Endothelial cell of umbilical vein (primary cell): ENCODE results near the gene PAK6. TPM values are rescaled to one million over a fixed set of nuclear protein-coding genes. Genes with fewer than 3 reads are reported as not detected.

Experiments used
- BruUV-seq: library from RNA; stranded (reverse); fragments of 400-500 nt; replicated peaks from 2 replicates; lab custom pipeline; 2021; lab: Mats Ljungman, UMichigan
- CTCF ChIA-PET: fragments of 300-600, 350-600 bp; sonication (Branson Sonifier 250); formaldehyde crosslinking; loops from one replicate; lab custom pipeline; 2021; ENCODE audit warnings: antibody characterized with exemption, inconsistent platforms; lab: Charles Lee
- POLR2A ChIA-PET: fragments of 300-600, 350-600 bp; sonication (Branson Sonifier 250); formaldehyde crosslinking; loops from one replicate; lab custom pipeline; 2021; ENCODE audit warnings: antibody characterized with exemption, inconsistent platforms; lab: Charles Lee
- DNase-seq: peaks from one replicate; pipeline ENCODE4 v3.0.0-alpha.2; 2011; ENCODE audit warnings: low read depth, low spot score
- FAIRE-seq: peaks from 2 replicates; lab custom pipeline; 2011; peaks lifted over from hg19 to GRCh38; lab: Jason Lieb, UNC
- H2AFZ ChIP-seq: 2 replicates; pipeline ENCODE4 v1.6.0; 2012; ENCODE audit warnings: low read depth, low read length, control low read depth, inconsistent platforms
- H3K27ac ChIP-seq: 2 replicates; pipeline ENCODE4 v1.5.1; 2011; ENCODE audit warnings: low read depth, mild to moderate bottlenecking, control low read depth, low read length, moderate library complexity; ENCODE audit not compliant: insufficient read depth
- H3K27me3 ChIP-seq, 2 experiments: 2 replicates each; pipeline versions ENCODE4 v1.6.0 to v1.6.1; 2011; ENCODE audit warnings: low read length in 2 of 2, mixed read lengths in 1 of 2; ENCODE audit not compliant: control insufficient read depth in 2 of 2, insufficient read depth in 2 of 2
- H3K36me3 ChIP-seq, 2 experiments: 2 replicates in 1 of 2; 3 replicates in 1 of 2; pipeline ENCODE4 v1.5.1; 2011; ENCODE audit warnings: low read length in 2 of 2, mild to moderate bottlenecking in 1 of 2, moderate library complexity in 1 of 2; ENCODE audit not compliant: control insufficient read depth in 2 of 2, insufficient read depth in 2 of 2; ENCODE audit errors: extremely low read depth in 1 of 2
- H3K4me1 ChIP-seq: 3 replicates; pipeline ENCODE4 v1.5.1; 2011; ENCODE audit warnings: mild to moderate bottlenecking, low read length; ENCODE audit not compliant: control insufficient read depth, insufficient read depth; ENCODE audit errors: extremely low read depth
- H3K4me2 ChIP-seq: 2 replicates; pipeline ENCODE4 v1.6.1; 2011; ENCODE audit warnings: low read length, control low read depth, mixed read lengths; ENCODE audit not compliant: insufficient read depth
- H3K4me3 ChIP-seq, 3 experiments: fragments of 200-600 bp in 1 of 3; sonication (generic), shearing (Covaris generic) in 1 of 3; replicated peaks in 1 of 3; 2 replicates each; pipeline ENCODE4 v1.5.1; 2011 to 2016; ENCODE audit warnings: control low read depth in 3 of 3, low read length in 3 of 3, mild to moderate bottlenecking in 2 of 3, inconsistent platforms in 1 of 3, low read depth in 1 of 3, moderate library complexity in 1 of 3; ENCODE audit not compliant: insufficient read depth in 1 of 3
- H3K79me2 ChIP-seq: 2 replicates; pipeline ENCODE4 v1.6.0; 2012; ENCODE audit warnings: low read length, inconsistent platforms; ENCODE audit not compliant: control insufficient read depth, insufficient read depth
- H3K9ac ChIP-seq: replicated peaks from 2 replicates; pipeline ENCODE3; 2011; ENCODE audit warnings: low read length, control low read depth; ENCODE audit not compliant: insufficient read depth; ENCODE audit errors: extremely low read depth
- H3K9me1 ChIP-seq: replicated peaks from 3 replicates; pipeline ENCODE4 v1.6.0; 2011; ENCODE audit warnings: mild to moderate bottlenecking, low read length; ENCODE audit not compliant: control insufficient read depth, insufficient read depth; ENCODE audit errors: extremely low read depth
- H3K9me3 ChIP-seq: replicated peaks from 2 replicates; pipeline ENCODE4 v1.5.1; 2012; ENCODE audit warnings: low read length, inconsistent platforms; ENCODE audit not compliant: control insufficient read depth, insufficient read depth
- H4K20me1 ChIP-seq: replicated peaks from 2 replicates; pipeline ENCODE3; 2011; ENCODE audit warnings: mild to moderate bottlenecking, low read length; ENCODE audit not compliant: control insufficient read depth, insufficient read depth; ENCODE audit errors: extremely low read depth
- CTCF ChIP-seq, 2 donors: IDR thresholded peaks; 1 replicate in 1 of 2; 2 replicates in 1 of 2; pipeline ENCODE4 v1.5.1; 2011; ENCODE audit warnings: low read length in 2 of 2, mild to moderate bottlenecking in 2 of 2, moderate library complexity in 2 of 2, control low read depth in 1 of 2, inconsistent platforms in 1 of 2, low read depth in 1 of 2; ENCODE audit not compliant: insufficient read depth in 1 of 2; ENCODE audit errors: extremely low read depth in 1 of 2
- FOS ChIP-seq: IDR thresholded peaks from 2 replicates; pipeline ENCODE4 v1.6.1; 2011; ENCODE audit warnings: mild to moderate bottlenecking, low read length, moderate library complexity, borderline replicate concordance; ENCODE audit not compliant: insufficient read depth
- MAX ChIP-seq: IDR thresholded peaks from 2 replicates; pipeline ENCODE4 v1.6.1; 2011; ENCODE audit not compliant: insufficient read depth, insufficient read length
- MYC ChIP-seq: IDR thresholded peaks from one replicate; pipeline ENCODE4 v1.6.1; 2011; ENCODE audit warnings: mild to moderate bottlenecking, low read depth, low read length
- POLR2A ChIP-seq: IDR thresholded peaks from 2 replicates; pipeline ENCODE4 v1.6.1; 2012; ENCODE audit warnings: low read depth, mild to moderate bottlenecking, control low read depth, low read length
- POLR2AphosphoS5 ChIP-seq: IDR thresholded peaks from 2 replicates; pipeline ENCODE4 v1.6.1; 2012; ENCODE audit warnings: low read depth, mild to moderate bottlenecking, control low read depth, low read length, moderate library complexity; ENCODE audit not compliant: insufficient read depth
- dilution Hi-C: fragments of 300-500 bp; cut with MboI; formaldehyde crosslinking; loops from one replicate; pipeline ENCODE4 v1.15.0; 2019; ENCODE audit warnings: low sequenced_read_pairs; ENCODE audit not compliant: extremely low pct_ligation_motif_present
- intact Hi-C: fragments of 100-400 bp; cut with micrococcal nuclease; formaldehyde crosslinking; loops from one replicate; pipeline ENCODE4 v1.10.0; 2022
- polyA plus RNA-seq, 4 experiments: library from polyadenylated mRNA; depleted of rRNA in 3 of 4; stranded (reverse) in 3 of 4; unstranded in 1 of 4; fragments of >200 nt; gene quantifications; 2 replicates each; pipeline versions ENCODE4 v1.2.1 to v1.2.3, GENCODE V29; 2011 to 2012; ENCODE audit warnings: missing spikeins in 1 of 4
- total RNA-seq: library from RNA; stranded (reverse); gene quantifications from 2 replicates; pipeline ENCODE4 v1.2.3, GENCODE V29; 2021

The PAK6 gene
- total and polyA plus RNA-seq, 2 donors (not counting 3 experiments of a cell fraction or from before 2014, with no cell fraction given), result not detected

DNA sequence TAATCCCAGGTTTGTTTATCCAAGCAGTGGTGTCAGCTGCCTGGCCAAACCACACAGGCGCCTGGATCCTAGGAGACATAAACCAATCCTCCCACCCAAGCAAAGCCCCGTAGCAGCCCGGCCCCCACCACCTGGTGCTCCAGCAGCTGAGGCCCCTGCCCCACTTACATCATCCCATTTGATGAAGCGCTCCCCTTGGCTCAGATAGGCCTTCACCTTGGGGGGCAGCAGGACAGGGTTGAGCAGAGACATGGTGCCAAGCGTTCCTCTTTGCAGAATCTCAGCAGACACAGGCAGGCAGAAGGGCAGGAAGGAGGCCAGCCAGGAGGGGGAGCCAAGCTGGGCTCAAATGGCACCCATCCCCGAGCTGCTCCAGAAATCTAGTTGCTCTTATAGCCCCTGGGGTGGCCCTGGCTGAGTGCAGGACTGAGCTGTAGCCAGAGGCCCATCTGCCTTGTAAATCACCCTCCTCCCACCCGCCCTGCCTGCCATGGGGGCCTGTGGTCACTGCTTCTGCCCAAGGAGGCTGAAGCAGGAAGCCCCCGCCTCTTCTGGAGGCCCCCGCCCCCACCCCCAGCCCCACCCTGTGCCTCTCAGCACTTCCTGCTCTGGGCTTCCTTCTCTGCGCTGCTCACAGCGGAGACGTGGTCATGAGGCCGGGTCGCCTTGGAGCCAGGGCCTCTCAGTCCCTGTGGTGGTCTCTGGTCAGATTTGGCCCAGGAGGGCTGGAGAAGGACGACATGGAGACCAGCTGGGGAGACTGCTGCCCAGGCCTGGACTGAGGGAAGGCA is 68.8 kb downstream of the PAK6 start, which contains the start of gene PLCB2:
Gene PLCB2 (minus strand): TSS at position 515 of the 791 bp plus-strand sequence. CDS start 263 bp downstream, at position 252.
- POLR2A ChIA-PET, result no interaction called here
- FAIRE-seq, result peak; percentile 28
- Histone ChIP-seq H3K4me3 (no peak within 1 kb of the TSS), H3K9me1 (no peaks in the 10 kb centered on the region), H3K36me3 (no peaks in the 10 kb centered on the region), H3K27ac (no peak within 1 kb of the TSS), H3K4me2 (no peak within 1 kb of the TSS), H4K20me1 (no peaks in the 10 kb centered on the region), H3K9ac (no peak within 1 kb of the TSS), H3K4me1 (no peaks in the 10 kb centered on the region), H2AFZ (peak within 1 kb of the TSS; percentile 11), H3K9me3 (no peaks in the 10 kb centered on the region), H3K79me2 (no peaks in the 10 kb centered on the region), H3K27me3 (peaks cover 4 to 5% of the 10 kb centered on the region in 2 experiments)
- intact Hi-C loops (no loop called here), dilution Hi-C loops (no loop called here)
- BruUV-seq, result no TSS peak
- CTCF ChIA-PET, result interaction anchor here (1.0 to 12.8 kb wide), 12 partner anchors 12 to 262 kb away, joined by 4 to 403 read pairs (median 9); partner anchors contain the start of genes ANKRD63 and INAFM2
- no peak for TF ChIP-seq FOS
- TF ChIP-seq POLR2AphosphoS5, result no peak
- no peak for TF ChIP-seq MAX
- TF ChIP-seq CTCF (IDR thresholded peaks at IDR 0.05; ENCODE audit: extremely low read depth in 1 of 2, insufficient read depth in 1 of 2, low read depth in 1 of 2, low read length in 2 of 2), result peak in 1 of 2 donors; percentile 42
- TF ChIP-seq MYC, result no peak
- TF ChIP-seq POLR2A, result no peak
- no peak for DNase-seq
